Natural killer cell (primary cell): Measurements from ENCODE around the gene KIF21B. TPM values are rescaled to one million over a fixed set of nuclear protein-coding genes. Genes with fewer than 3 reads are reported as not detected.

Experiments
- ATAC-seq, 3 donors: fragments of 150-1000 bp in 2 of 3; fragments of 200-7000 bp in 1 of 3; cut with Tn5 transposase; 1 replicate in 1 of 3; 2 replicates in 2 of 3; pipeline ENCODE4 v1.10.0; 2021; ENCODE audit warnings: mild to moderate bottlenecking in 2 of 3, moderate library complexity in 2 of 3
- DNase-seq, 2 donors: peaks; one replicate each; pipeline versions ENCODE4 v3.0.0 to v3.0.0-alpha.2; 2013 to 2021; ENCODE audit warnings: mixed read lengths in 1 of 2
- H3K27ac ChIP-seq: one replicate; pipeline ENCODE4 v1.5.1; 2013; ENCODE audit warnings: mild to moderate bottlenecking, low read length
- H3K27me3 ChIP-seq: one replicate; pipeline ENCODE4 v1.6.1; 2013; ENCODE audit warnings: low read length; ENCODE audit not compliant: control insufficient read depth, insufficient read depth
- H3K36me3 ChIP-seq: one replicate; pipeline ENCODE4 v1.6.1; 2013; ENCODE audit warnings: low read length; ENCODE audit not compliant: control insufficient read depth, insufficient read depth
- H3K4me1 ChIP-seq: one replicate; pipeline ENCODE4 v1.6.1; 2013; ENCODE audit warnings: low read length; ENCODE audit not compliant: control insufficient read depth, insufficient read depth
- H3K4me3 ChIP-seq: one replicate; pipeline ENCODE4 v1.5.1; 2013; ENCODE audit warnings: low read length
- H3K9me3 ChIP-seq: one replicate; pipeline ENCODE4 v1.6.1; 2013; ENCODE audit warnings: low read length; ENCODE audit not compliant: control insufficient read depth, insufficient read depth
- H3K27ac Mint-ChIP-seq, 2 donors: one replicate each; pipeline ENCODE4 v1.8.0; 2022; ENCODE audit warnings: mild to moderate bottlenecking in 2 of 2, mixed read lengths in 2 of 2, moderate library complexity in 1 of 2
- H3K27me3 Mint-ChIP-seq, 2 donors: one replicate each; pipeline ENCODE4 v1.8.0; 2022; ENCODE audit warnings: low read depth in 2 of 2, mixed read lengths in 2 of 2
- H3K36me3 Mint-ChIP-seq: one replicate; pipeline ENCODE4 v1.8.0; 2022; ENCODE audit warnings: mixed read lengths
- H3K4me1 Mint-ChIP-seq, 2 donors: one replicate each; pipeline ENCODE4 v1.8.0; 2022; ENCODE audit warnings: mixed read lengths in 2 of 2
- H3K4me3 Mint-ChIP-seq: one replicate; pipeline ENCODE4 v1.8.0; 2022; ENCODE audit warnings: mild to moderate bottlenecking, moderate library complexity, mixed read lengths
- H3K9me3 Mint-ChIP-seq, 2 donors: one replicate each; pipeline ENCODE4 v1.8.0; 2022; ENCODE audit warnings: mixed read lengths in 2 of 2
- CTCF ChIP-seq: fragments of 200-600 bp; IDR thresholded peaks from one replicate; pipeline ENCODE4 v1.8.0; 2022; ENCODE audit warnings: antibody characterized with exemption
- WGBS: methylation state at CpG from one replicate; pipeline ENCODE4 v1.1.7; 2013; ENCODE audit warnings: missing lambda C conversion rate; ENCODE audit not compliant: insufficient coverage; 5-methylcytosine and 5-hydroxymethylcytosine counted together
- intact Hi-C: fragments of 100-400 bp; cut with micrococcal nuclease; formaldehyde crosslinking; loops from one replicate; pipeline ENCODE4 v1.14.2; 2022
- total RNA-seq, 4 donors: library from RNA; stranded (reverse); fragments of 120-200 nt in 1 of 4; gene quantifications; one replicate each; pipeline versions ENCODE4 v1.2.3 to v1.2.4, GENCODE V29; 2013 to 2022

The KIF21B gene
- total RNA-seq, 3 donors from 2014 or later (not counting 1 experiment from before 2014, with no cell fraction given): 102 to 129 (median 126) TPM

- ATAC-seq (no peak), DNase-seq (no peak)
- TF ChIP-seq CTCF: no peak
- Histone ChIP-seq H3K4me3 (no peak overlapping the region), H3K9me3 (no peaks in the 10 kb centered on the region), H3K27me3 (no peaks in the 10 kb centered on the region), H3K36me3 (no peaks in the 10 kb centered on the region), H3K27ac (no peak overlapping the region), H3K4me1 (no peaks in the 10 kb centered on the region)
- Mint-ChIP-seq H3K4me1 (peaks cover 0 to 5% of the 10 kb centered on the region in 2 donors), H3K9me3 (no peaks in the 10 kb centered on the region), H3K36me3 (no peaks in the 10 kb centered on the region), H3K27ac (no peak overlapping the region), H3K4me3 (no peak overlapping the region), H3K27me3 (no peaks in the 10 kb centered on the region)
- intact Hi-C loops: no loop called here
- 90% methylated on average over 2 of the region's 2 CpGs for WGBS
Observed at GRCh38 chr1:200922406-200922805, 101.1 kb downstream of the KIF21B start.

GRCh38 chr1:200921571-200922110 is 101.9 kb downstream of the KIF21B start:
- Histone ChIP-seq H3K4me3 (no peak overlapping the region), H3K4me1 (no peaks in the 10 kb centered on the region), H3K27ac (no peak overlapping the region), H3K36me3 (no peaks in the 10 kb centered on the region), H3K27me3 (no peaks in the 10 kb centered on the region), H3K9me3 (no peaks in the 10 kb centered on the region)
- no peaks in the 10 kb centered on the region for H3K9me3 Mint-ChIP-seq
- DNase-seq (no peak), ATAC-seq (no peak)
- peaks cover 0 to 1% of the 10 kb centered on the region in 2 donors for H3K27me3 Mint-ChIP-seq
- WGBS: 83% methylated on average over 9 of the region's 9 CpGs
- no peak overlapping the region for H3K4me3 Mint-ChIP-seq
- H3K36me3 Mint-ChIP-seq: no peaks in the 10 kb centered on the region
- no peak overlapping the region for H3K27ac Mint-ChIP-seq
- peaks cover 0 to 5% of the 10 kb centered on the region in 2 donors for H3K4me1 Mint-ChIP-seq
- intact Hi-C loops: no loop called here
- TF ChIP-seq CTCF: no peak

Other genes with a start within 250 kb of the KIF21B start
- 1 to 10 TPM; 2.1 to 9.4 (median 2.7) TPM for gene GPR25, start 150.7 kb downstream of the KIF21B start, total RNA-seq
- under 1 TPM in 2 of 3 donors, not detected in 1; 0.13 to 0.18 TPM for gene INAVA, start 128.8 kb downstream of the KIF21B start, total RNA-seq
- gene CACNA1S, start 88.7 kb upstream of the KIF21B start, total RNA-seq: not detected
- gene ASCL5, start 103.5 kb upstream of the KIF21B start, total RNA-seq: not detected
- 10 to 100 TPM; 16.2 to 18.1 (median 16.9) TPM for gene TMEM9, start 130.8 kb upstream of the KIF21B start, total RNA-seq
- not detected for gene IGFN1, start 167.1 kb upstream of the KIF21B start, total RNA-seq